ENCODE results near the gene ADAP1. TPM values are rescaled to one million over a fixed set of nuclear protein-coding genes. Genes with fewer than 3 reads are reported as not detected.

ADAP1 gene
- total RNA-seq, 1 experiment from 2014 or later: 31.2 TPM

GRCh38 chr7:883055-884021, 71.1 kb downstream of the ADAP1 start:
- Histone ChIP-seq H3K27ac (ENCODE audit: low read length) (no peak overlapping the region), H3K4me1 (ENCODE audit: insufficient read depth, low read length) (peaks cover 15% of the 10 kb centered on the region), H3F3A (ENCODE audit: low read length, unreplicated experiment) (no peaks in the 10 kb centered on the region), H3K9ac (ENCODE audit: low read length) (no peak overlapping the region), H2AFZ (ENCODE audit: low read length) (no peak overlapping the region), H4K20me1 (ENCODE audit: low read length) (peaks cover 35% of the 10 kb centered on the region; the same call in 1 of the 2 replicates), H3K4me2 (ENCODE audit: low read length) (no peak overlapping the region), H3K9me2 (replicated peaks; ENCODE audit: low read length) (no peaks in the 10 kb centered on the region), H3K9me3 (ENCODE audit: low read length) (no peaks in the 10 kb centered on the region), H3K36me3 (ENCODE audit: low read depth, low read length) (no peaks in the 10 kb centered on the region), H3K4me3 (ENCODE audit: low read length) (no peak overlapping the region), H3K27me3 (ENCODE audit: low read length) (no peaks in the 10 kb centered on the region), H3K79me2 (ENCODE audit: low read length) (peaks cover 100% of the 10 kb centered on the region)
- TF ChIP-seq EZH2phosphoT487 (IDR thresholded peaks at IDR 0.05; ENCODE audit: borderline replicate concordance, low read length): no peak
- TF ChIP-seq EZH2 (IDR thresholded peaks at IDR 0.05; ENCODE audit: low read length, unreplicated experiment): no peak
- intact Hi-C loops (cut with micrococcal nuclease): no loop called here
- BruUV-seq (replicated peaks): no TSS peak
- ChIA-PET POLR2A (ENCODE audit: unreplicated experiment) (no interaction called here), CTCF (no interaction called here)
- DNase-seq (no peak), ATAC-seq (no peak)

GRCh38 chr7:882336-883035, 72.0 kb downstream of the ADAP1 start:
- intact Hi-C loops (cut with micrococcal nuclease): no loop called here
- no peaks in the 10 kb centered on the region for H3K9me3 ChIP-seq (ENCODE audit: low read length)
- no TSS peak for BruUV-seq (replicated peaks)
- H3K36me3 ChIP-seq (ENCODE audit: low read depth, low read length): no peaks in the 10 kb centered on the region
- DNase-seq: no peak
- H3K9me2 ChIP-seq (replicated peaks; ENCODE audit: low read length): no peaks in the 10 kb centered on the region
- H3K27ac ChIP-seq (ENCODE audit: low read length): no peak overlapping the region
- H3F3A ChIP-seq (ENCODE audit: low read length, unreplicated experiment): no peaks in the 10 kb centered on the region
- no peak overlapping the region for H3K9ac ChIP-seq (ENCODE audit: low read length)
- H2AFZ ChIP-seq (ENCODE audit: low read length): no peak overlapping the region
- ATAC-seq: no peak
- H4K20me1 ChIP-seq (ENCODE audit: low read length): peaks cover 40% of the 10 kb centered on the region; the same call in 1 of the 2 replicates
- CTCF ChIA-PET: no interaction called here
- H3K4me3 ChIP-seq (ENCODE audit: low read length): no peak overlapping the region
- no peak for TF ChIP-seq CTCF (conservative IDR thresholded peaks at IDR 0.05; ENCODE audit: low read depth, low read length)
- TF ChIP-seq EZH2phosphoT487 (IDR thresholded peaks at IDR 0.05; ENCODE audit: borderline replicate concordance, low read length): no peak
- no peak for TF ChIP-seq EZH2 (IDR thresholded peaks at IDR 0.05; ENCODE audit: low read length, unreplicated experiment)
- POLR2A ChIA-PET (ENCODE audit: unreplicated experiment): no interaction called here
- H3K27me3 ChIP-seq (ENCODE audit: low read length): no peaks in the 10 kb centered on the region
- no peak overlapping the region for H3K4me2 ChIP-seq (ENCODE audit: low read length)
- peaks cover 19% of the 10 kb centered on the region for H3K4me1 ChIP-seq (ENCODE audit: insufficient read depth, low read length)
- peaks cover 99% of the 10 kb centered on the region for H3K79me2 ChIP-seq (ENCODE audit: low read length)

- POLR2A ChIA-PET (ENCODE audit: unreplicated experiment): no interaction called here
- no peak for TF ChIP-seq EZH2phosphoT487 (IDR thresholded peaks at IDR 0.05; ENCODE audit: borderline replicate concordance, low read length)
- TF ChIP-seq CTCF (conservative IDR thresholded peaks at IDR 0.05; ENCODE audit: low read depth, low read length): no peak
- TF ChIP-seq EZH2 (IDR thresholded peaks at IDR 0.05; ENCODE audit: low read length, unreplicated experiment): no peak
- DNase-seq: no peak
- Histone ChIP-seq H3K4me2 (ENCODE audit: low read length) (no peak overlapping the region), H3F3A (ENCODE audit: low read length, unreplicated experiment) (no peaks in the 10 kb centered on the region), H3K27ac (ENCODE audit: low read length) (no peak overlapping the region), H3K27me3 (ENCODE audit: low read length) (no peaks in the 10 kb centered on the region), H4K20me1 (ENCODE audit: low read length) (peaks cover 40% of the 10 kb centered on the region; the same call in 1 of the 2 replicates), H2AFZ (ENCODE audit: low read length) (no peak overlapping the region), H3K4me1 (ENCODE audit: insufficient read depth, low read length) (peaks cover 19% of the 10 kb centered on the region), H3K9me3 (ENCODE audit: low read length) (no peaks in the 10 kb centered on the region), H3K36me3 (ENCODE audit: low read depth, low read length) (no peaks in the 10 kb centered on the region), H3K9ac (ENCODE audit: low read length) (no peak overlapping the region), H3K79me2 (ENCODE audit: low read length) (peaks cover 98% of the 10 kb centered on the region), H3K4me3 (ENCODE audit: low read length) (no peak overlapping the region), H3K9me2 (replicated peaks; ENCODE audit: low read length) (no peaks in the 10 kb centered on the region)
- CTCF ChIA-PET: no interaction called here
- ATAC-seq: no peak
- no TSS peak for BruUV-seq (replicated peaks)
- intact Hi-C loops (cut with micrococcal nuclease): no loop called here
These were observed 72.8 kb downstream of the ADAP1 start for GRCh38 chr7:881441-882234.

All from PC-3 (cell line).